ENCODE measurements around the gene ROR2.

ROR2 gene

GRCh38 chr9:91663858-91664257 lies 286.2 kb downstream of the ROR2 start:
- Histone ChIP-seq H3K4me3 (ENCODE audit: low read length in 2 of 2) (no peak overlapping the region), H2AFZ (ENCODE audit: low read length) (no peak overlapping the region), H3K4ac (ENCODE audit: low read length) (no peak overlapping the region), H2BK12ac (ENCODE audit: low read length) (no peak overlapping the region), H3K36me3 (replicated peaks in 1 of 2; ENCODE audit: control insufficient read depth in 2 of 2, insufficient read depth in 2 of 2, low read length in 2 of 2) (no peaks in the 10 kb centered on the region), H2BK120ac (ENCODE audit: low read depth, low read length) (no peak overlapping the region), H3K27ac (replicated peaks; ENCODE audit: low read length) (no peak overlapping the region), H3K4me2 (ENCODE audit: insufficient read depth, low read length, poor library complexity, severe bottlenecking) (no peak overlapping the region), H3K23ac (ENCODE audit: low read depth, low read length, poor library complexity) (no peak overlapping the region), H3K18ac (ENCODE audit: low read length) (no peak overlapping the region), H3K27me3 (ENCODE audit: control insufficient read depth in 3 of 3, insufficient read depth in 3 of 3, low read depth in 1 of 3, low read length in 3 of 3) (no peaks in the 10 kb centered on the region), H4K8ac (ENCODE audit: low read depth, low read length) (no peak overlapping the region), H2BK15ac (ENCODE audit: low read length) (no peak overlapping the region), H2AK5ac (ENCODE audit: low read depth, low read length) (no peak overlapping the region), H3K79me1 (ENCODE audit: low read depth, low read length) (no peaks in the 10 kb centered on the region), H3K9ac (ENCODE audit: low read depth, low read length, poor library complexity) (no peak overlapping the region), H3K9me3 (replicated peaks in 1 of 2; ENCODE audit: control insufficient read depth in 2 of 2, insufficient read depth in 1 of 2, low read depth in 1 of 2, low read length in 2 of 2) (no peaks in the 10 kb centered on the region), H2BK5ac (ENCODE audit: low read length) (no peak overlapping the region), H4K91ac (ENCODE audit: low read depth, low read length, poor library complexity) (no peak overlapping the region), H3K4me1 (ENCODE audit: control insufficient read depth in 2 of 2, insufficient read depth in 1 of 2, low read depth in 1 of 2, low read length in 2 of 2) (no peaks in the 10 kb centered on the region), H3K14ac (ENCODE audit: low read length) (no peak overlapping the region)
- WGBS, 2 donors (ENCODE audit: extremely low coverage in 2 of 2, insufficient read length in 2 of 2, insufficient replicate concordance in 1 of 2): no CpG with 5 or more reads among the region's 6 CpGs
- no peak for DNase-seq (ENCODE audit: low spot score)

DNA sequence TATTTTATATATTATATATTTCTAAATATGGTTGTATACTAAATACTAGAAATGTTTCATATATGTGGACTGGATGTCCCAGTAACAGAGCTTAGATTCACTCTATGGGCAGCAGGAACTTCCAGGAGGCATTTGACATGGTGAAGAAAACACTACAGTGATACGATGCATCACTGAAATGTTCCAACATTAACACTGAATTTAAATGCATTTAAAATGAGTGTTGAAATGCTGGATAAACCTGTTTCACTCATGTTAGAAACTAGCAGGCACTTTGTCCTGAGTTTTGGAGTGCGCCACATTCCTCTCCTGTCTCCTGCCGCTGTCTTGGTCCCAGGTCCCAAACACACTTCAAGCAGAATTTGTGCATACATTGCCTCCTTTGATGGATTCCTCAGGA lies 288.6 kb downstream of the ROR2 start:
- H3K9ac ChIP-seq (ENCODE audit: low read depth, low read length, poor library complexity): no peak overlapping the region
- H3K27ac ChIP-seq (replicated peaks; ENCODE audit: low read length): no peak overlapping the region
- no peak overlapping the region for H3K4me2 ChIP-seq (ENCODE audit: insufficient read depth, low read length, poor library complexity, severe bottlenecking)
- no peaks in the 10 kb centered on the region for H3K4me1 ChIP-seq (ENCODE audit: control insufficient read depth in 2 of 2, insufficient read depth in 1 of 2, low read depth in 1 of 2, low read length in 2 of 2)
- H3K18ac ChIP-seq (ENCODE audit: low read length): no peak overlapping the region
- no peaks in the 10 kb centered on the region for H3K79me1 ChIP-seq (ENCODE audit: low read depth, low read length)
- H2BK5ac ChIP-seq (ENCODE audit: low read length): no peak overlapping the region
- H4K91ac ChIP-seq (ENCODE audit: low read depth, low read length, poor library complexity): no peak overlapping the region
- no peak overlapping the region for H2BK12ac ChIP-seq (ENCODE audit: low read length)
- H3K27me3 ChIP-seq (ENCODE audit: control insufficient read depth in 3 of 3, insufficient read depth in 3 of 3, low read depth in 1 of 3, low read length in 3 of 3): no peaks in the 10 kb centered on the region
- H2BK15ac ChIP-seq (ENCODE audit: low read length): no peak overlapping the region
- H3K4me3 ChIP-seq (ENCODE audit: low read length in 2 of 2): no peak overlapping the region
- no peak overlapping the region for H3K4ac ChIP-seq (ENCODE audit: low read length)
- H2AK5ac ChIP-seq (ENCODE audit: low read depth, low read length): no peak overlapping the region
- H2BK120ac ChIP-seq (ENCODE audit: low read depth, low read length): no peak overlapping the region
- no peaks in the 10 kb centered on the region for H3K9me3 ChIP-seq (replicated peaks in 1 of 2; ENCODE audit: control insufficient read depth in 2 of 2, insufficient read depth in 1 of 2, low read depth in 1 of 2, low read length in 2 of 2)
- WGBS, 2 donors (ENCODE audit: extremely low coverage in 2 of 2, insufficient read length in 2 of 2, insufficient replicate concordance in 1 of 2): no CpG with 5 or more reads among the region's 3 CpGs
- no peaks in the 10 kb centered on the region for H3K36me3 ChIP-seq (replicated peaks in 1 of 2; ENCODE audit: control insufficient read depth in 2 of 2, insufficient read depth in 2 of 2, low read length in 2 of 2)
- no peak for DNase-seq (ENCODE audit: low spot score)
- H3K23ac ChIP-seq (ENCODE audit: low read depth, low read length, poor library complexity): no peak overlapping the region
- no peak overlapping the region for H4K8ac ChIP-seq (ENCODE audit: low read depth, low read length)
- H3K14ac ChIP-seq (ENCODE audit: low read length): no peak overlapping the region
- no peak overlapping the region for H2AFZ ChIP-seq (ENCODE audit: low read length)

- Histone ChIP-seq H3K9ac (ENCODE audit: low read depth, low read length, poor library complexity) (no peak overlapping the region), H3K23ac (ENCODE audit: low read depth, low read length, poor library complexity) (no peak overlapping the region), H2AFZ (ENCODE audit: low read length) (no peak overlapping the region), H3K14ac (ENCODE audit: low read length) (no peak overlapping the region), H2AK5ac (ENCODE audit: low read depth, low read length) (no peak overlapping the region), H3K9me3 (replicated peaks in 1 of 2; ENCODE audit: control insufficient read depth in 2 of 2, insufficient read depth in 1 of 2, low read depth in 1 of 2, low read length in 2 of 2) (no peaks in the 10 kb centered on the region), H2BK12ac (ENCODE audit: low read length) (no peak overlapping the region), H2BK5ac (ENCODE audit: low read length) (no peak overlapping the region), H2BK15ac (ENCODE audit: low read length) (no peak overlapping the region), H3K4me3 (ENCODE audit: low read length in 2 of 2) (no peak overlapping the region), H3K27ac (replicated peaks; ENCODE audit: low read length) (no peak overlapping the region), H4K8ac (ENCODE audit: low read depth, low read length) (no peak overlapping the region), H3K79me1 (ENCODE audit: low read depth, low read length) (no peaks in the 10 kb centered on the region), H4K91ac (ENCODE audit: low read depth, low read length, poor library complexity) (no peak overlapping the region), H3K4me2 (ENCODE audit: insufficient read depth, low read length, poor library complexity, severe bottlenecking) (no peak overlapping the region), H3K18ac (ENCODE audit: low read length) (no peak overlapping the region), H3K4me1 (ENCODE audit: control insufficient read depth in 2 of 2, insufficient read depth in 1 of 2, low read depth in 1 of 2, low read length in 2 of 2) (no peaks in the 10 kb centered on the region), H2BK120ac (ENCODE audit: low read depth, low read length) (no peak overlapping the region), H3K36me3 (replicated peaks in 1 of 2; ENCODE audit: control insufficient read depth in 2 of 2, insufficient read depth in 2 of 2, low read length in 2 of 2) (no peaks in the 10 kb centered on the region), H3K27me3 (ENCODE audit: control insufficient read depth in 3 of 3, insufficient read depth in 3 of 3, low read depth in 1 of 3, low read length in 3 of 3) (no peaks in the 10 kb centered on the region), H3K4ac (ENCODE audit: low read length) (no peak overlapping the region)
- no CpG with 5 or more reads among the region's 1 CpG for WGBS, 2 donors (ENCODE audit: extremely low coverage in 2 of 2, insufficient read length in 2 of 2, insufficient replicate concordance in 1 of 2)
- DNase-seq (ENCODE audit: low spot score): no peak
These were observed 289.5 kb downstream of the ROR2 start for GRCh38 chr9:91660521-91660920.

- H4K91ac ChIP-seq (ENCODE audit: low read depth, low read length, poor library complexity): no peak overlapping the region
- H3K4me3 ChIP-seq (ENCODE audit: low read length in 2 of 2): no peak overlapping the region
- WGBS, 2 donors (ENCODE audit: extremely low coverage in 2 of 2, insufficient read length in 2 of 2, insufficient replicate concordance in 1 of 2): no CpG with 5 or more reads among the region's 6 CpGs
These were observed 290.2 kb downstream of the ROR2 start for GRCh38 chr9:91659529-91660495.

More at GRCh38 chr9:91659529-91660495, 290.2 kb downstream of the ROR2 start:
- no peaks in the 10 kb centered on the region for H3K4me1 ChIP-seq (ENCODE audit: control insufficient read depth in 2 of 2, insufficient read depth in 1 of 2, low read depth in 1 of 2, low read length in 2 of 2)
- no peak overlapping the region for H3K4me2 ChIP-seq (ENCODE audit: insufficient read depth, low read length, poor library complexity, severe bottlenecking)
- H3K23ac ChIP-seq (ENCODE audit: low read depth, low read length, poor library complexity): no peak overlapping the region
- no peak overlapping the region for H3K9ac ChIP-seq (ENCODE audit: low read depth, low read length, poor library complexity)
- no peaks in the 10 kb centered on the region for H3K79me1 ChIP-seq (ENCODE audit: low read depth, low read length)
- H2BK5ac ChIP-seq (ENCODE audit: low read length): no peak overlapping the region
- no peaks in the 10 kb centered on the region for H3K9me3 ChIP-seq (replicated peaks in 1 of 2; ENCODE audit: control insufficient read depth in 2 of 2, insufficient read depth in 1 of 2, low read depth in 1 of 2, low read length in 2 of 2)
- H2AK5ac ChIP-seq (ENCODE audit: low read depth, low read length): no peak overlapping the region
- H4K8ac ChIP-seq (ENCODE audit: low read depth, low read length): no peak overlapping the region
- H3K14ac ChIP-seq (ENCODE audit: low read length): no peak overlapping the region
- no peaks in the 10 kb centered on the region for H3K36me3 ChIP-seq (replicated peaks in 1 of 2; ENCODE audit: control insufficient read depth in 2 of 2, insufficient read depth in 2 of 2, low read length in 2 of 2)
- no peak overlapping the region for H2BK120ac ChIP-seq (ENCODE audit: low read depth, low read length)
- no peak overlapping the region for H2AFZ ChIP-seq (ENCODE audit: low read length)
- H3K18ac ChIP-seq (ENCODE audit: low read length): no peak overlapping the region
- H3K4ac ChIP-seq (ENCODE audit: low read length): no peak overlapping the region
- no peak overlapping the region for H3K27ac ChIP-seq (replicated peaks; ENCODE audit: low read length)
- no peak overlapping the region for H2BK12ac ChIP-seq (ENCODE audit: low read length)
- DNase-seq (ENCODE audit: low spot score): peak; percentile 21
- H2BK15ac ChIP-seq (ENCODE audit: low read length): no peak overlapping the region
- no peaks in the 10 kb centered on the region for H3K27me3 ChIP-seq (ENCODE audit: control insufficient read depth in 3 of 3, insufficient read depth in 3 of 3, low read depth in 1 of 3, low read length in 3 of 3)
